GM21367 (cell line): ENCODE measurements around the gene MED28.
A peak's percentile ranks its signal among the peaks of the same experiment; 100 is the strongest.
"Not testable (repeated sequence)": the region's sequence is repeated elsewhere in the genome, so short reads cannot be mapped to it uniquely, and the experiment has no call there.

Source experiments
- ATAC-seq: cut with Tn5 transposase; IDR thresholded peaks from one replicate; pipeline ENCODE4 v1.9.1; 2021; ENCODE audit not compliant: unreplicated experiment

The MED28 gene, protein sequence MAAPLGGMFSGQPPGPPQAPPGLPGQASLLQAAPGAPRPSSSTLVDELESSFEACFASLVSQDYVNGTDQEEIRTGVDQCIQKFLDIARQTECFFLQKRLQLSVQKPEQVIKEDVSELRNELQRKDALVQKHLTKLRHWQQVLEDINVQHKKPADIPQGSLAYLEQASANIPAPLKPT

DNA sequence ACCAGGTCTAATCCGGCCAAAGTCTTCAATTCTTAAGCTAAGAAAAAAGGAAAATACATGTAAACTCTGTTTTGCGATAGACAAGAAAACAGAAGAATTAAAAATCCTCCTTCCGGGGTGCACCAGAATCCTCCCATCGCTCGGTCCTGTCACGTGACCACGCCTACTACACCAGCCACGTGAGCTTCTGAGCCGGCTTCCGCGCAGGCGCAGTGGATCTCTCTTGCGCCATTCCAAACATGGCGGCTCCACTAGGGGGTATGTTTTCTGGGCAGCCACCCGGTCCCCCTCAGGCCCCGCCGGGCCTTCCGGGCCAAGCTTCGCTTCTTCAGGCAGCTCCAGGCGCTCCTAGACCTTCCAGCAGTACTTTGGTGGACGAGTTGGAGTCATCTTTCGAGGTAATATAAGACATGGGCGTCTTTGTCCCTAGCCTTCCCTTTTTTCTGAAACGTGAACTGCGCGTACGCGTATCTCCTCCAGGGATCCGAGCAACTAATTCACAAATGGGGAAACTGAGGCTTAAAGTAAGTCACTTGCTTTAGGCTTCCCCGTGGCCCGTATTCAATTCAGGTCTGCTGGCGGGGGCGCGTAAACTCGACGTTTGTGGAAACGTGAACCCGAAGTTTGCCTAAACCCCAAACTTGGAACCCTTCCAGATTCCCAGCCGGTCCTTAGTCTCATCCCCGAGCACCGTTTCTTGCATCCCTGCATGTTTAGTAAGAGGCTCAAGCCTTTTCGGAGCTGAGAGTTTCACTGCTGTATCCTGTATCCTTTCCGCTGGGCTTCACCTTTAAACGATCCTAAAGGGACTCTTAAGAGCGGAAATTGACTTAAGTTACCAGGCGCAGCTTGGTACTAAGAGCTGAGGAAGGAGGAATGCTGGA, at the start of gene MED28:
MED28 (plus strand) TSS at position 226 of the 884 bp plus-strand sequence; CDS start at position 240, 14 bp downstream.
- ATAC-seq, result peak; percentile 95

DNA sequence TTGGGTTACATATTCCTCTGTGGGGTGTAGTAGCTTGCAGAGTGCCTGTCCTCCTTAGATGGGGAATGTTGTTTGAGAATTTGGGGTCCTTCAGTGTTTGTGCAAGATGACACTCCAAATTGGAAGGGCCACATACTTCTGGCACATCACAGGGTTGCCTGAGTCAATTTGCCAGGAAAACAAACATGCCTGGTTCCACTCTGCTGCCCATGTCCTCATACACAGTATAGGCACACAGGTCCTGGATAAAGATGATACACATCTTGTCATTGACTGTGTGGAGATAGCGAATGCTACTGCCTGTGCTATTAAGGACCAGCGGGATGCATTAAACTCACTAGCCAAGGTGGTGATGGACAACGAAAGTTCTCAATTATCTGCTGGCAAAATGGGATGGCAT, 48.6 kb upstream of the MED28 start:
- ATAC-seq, result no peak

DNA sequence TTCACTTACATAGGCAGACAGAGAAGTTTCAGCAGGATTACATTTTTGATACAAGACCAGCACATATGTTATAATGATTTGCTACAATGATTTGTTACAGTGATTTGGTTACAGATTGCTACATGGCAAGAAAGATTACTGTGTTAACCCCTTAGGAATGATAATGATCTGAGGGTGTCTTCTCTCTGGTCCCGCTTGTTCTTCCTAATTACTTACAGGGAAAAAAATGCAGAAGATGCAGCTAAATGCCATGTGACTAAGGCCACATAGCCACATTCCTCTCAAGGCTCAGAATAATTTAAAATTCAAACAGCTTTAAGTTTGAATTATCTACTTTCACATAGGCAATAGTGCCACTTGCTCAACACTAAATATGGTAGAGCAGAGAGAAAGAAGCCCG, 47.2 kb upstream of the MED28 start:
- no peak for ATAC-seq

DNA sequence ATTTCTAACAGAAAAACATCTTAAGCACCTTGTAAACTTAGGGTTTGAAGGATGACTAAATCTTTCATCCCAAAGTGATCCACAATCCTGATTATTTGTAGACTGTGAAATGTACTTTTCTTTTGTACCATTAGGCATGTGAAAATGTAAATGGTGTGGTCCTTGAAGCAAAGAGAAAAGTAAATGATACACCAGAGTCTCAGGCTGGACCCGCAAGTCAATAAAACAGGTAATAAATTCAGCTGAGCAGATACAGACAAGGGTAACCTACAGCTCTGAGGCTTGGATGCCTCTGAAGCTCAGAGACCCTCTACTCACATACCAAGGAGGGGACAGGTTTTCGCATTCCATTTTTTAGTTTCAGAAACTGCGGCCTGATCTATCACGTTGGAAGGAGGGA, 40.2 kb upstream of the MED28 start:
- no peak for ATAC-seq

DNA sequence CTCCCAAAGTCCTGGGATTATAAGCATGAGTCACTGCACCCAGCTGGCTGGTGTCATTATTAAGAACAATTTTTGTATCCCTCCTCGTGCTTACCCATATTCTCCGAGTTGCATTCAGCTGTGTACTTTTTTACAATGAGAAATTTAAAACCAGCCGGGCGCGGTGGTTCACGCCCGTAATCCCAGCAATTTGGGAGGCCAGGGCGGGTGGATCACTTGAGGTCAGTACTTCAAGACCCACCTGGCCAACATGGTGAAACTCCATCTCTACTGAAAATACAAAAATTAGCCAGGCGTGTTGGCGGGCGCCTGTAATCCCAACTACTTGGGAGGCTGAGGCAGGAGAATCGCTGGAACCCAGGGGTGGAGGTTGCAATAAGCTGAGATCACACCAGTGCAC, 39.3 kb upstream of the MED28 start:
- ATAC-seq, result not testable (repeated sequence)

DNA sequence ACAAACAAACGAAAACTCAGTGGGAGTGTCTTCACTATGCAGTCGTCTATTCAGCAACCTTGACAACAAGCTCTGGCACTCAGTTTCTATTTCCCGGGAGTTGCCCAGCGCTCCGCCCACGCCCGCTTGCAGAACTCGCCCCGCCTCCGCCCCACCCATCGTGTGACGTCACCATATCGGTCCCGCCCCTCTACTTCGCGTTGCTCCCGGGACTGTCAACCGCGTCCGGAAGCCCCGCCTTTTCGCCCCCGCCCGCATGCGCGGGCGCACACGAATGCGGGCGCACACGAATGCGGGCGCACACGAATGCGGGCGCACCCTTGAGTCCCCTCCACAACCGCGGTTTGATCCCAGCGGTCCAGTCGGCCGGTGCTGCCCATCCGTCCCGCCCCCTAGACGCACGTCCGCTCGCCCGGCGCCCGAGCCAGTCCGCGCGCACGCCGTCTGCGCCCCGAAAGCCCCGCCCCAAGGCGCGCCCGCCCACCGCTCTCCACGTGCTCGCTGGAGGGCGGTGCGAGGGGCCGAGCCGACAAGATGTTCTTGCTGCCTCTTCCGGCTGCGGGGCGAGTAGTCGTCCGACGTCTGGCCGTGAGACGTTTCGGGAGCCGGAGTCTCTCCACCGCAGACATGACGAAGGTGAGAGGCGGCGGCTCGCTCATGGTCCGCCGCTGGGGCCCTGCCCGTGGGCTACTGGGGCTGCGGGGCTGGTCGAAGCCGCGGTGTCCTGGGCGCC, 37.3 kb upstream of the MED28 start, which contains the start of gene LAP3:
LAP3 (plus strand) TSS at position 267 of the 733 bp plus-strand sequence; CDS start at position 535, 268 bp downstream.
- ATAC-seq, result peak; percentile 81

DNA sequence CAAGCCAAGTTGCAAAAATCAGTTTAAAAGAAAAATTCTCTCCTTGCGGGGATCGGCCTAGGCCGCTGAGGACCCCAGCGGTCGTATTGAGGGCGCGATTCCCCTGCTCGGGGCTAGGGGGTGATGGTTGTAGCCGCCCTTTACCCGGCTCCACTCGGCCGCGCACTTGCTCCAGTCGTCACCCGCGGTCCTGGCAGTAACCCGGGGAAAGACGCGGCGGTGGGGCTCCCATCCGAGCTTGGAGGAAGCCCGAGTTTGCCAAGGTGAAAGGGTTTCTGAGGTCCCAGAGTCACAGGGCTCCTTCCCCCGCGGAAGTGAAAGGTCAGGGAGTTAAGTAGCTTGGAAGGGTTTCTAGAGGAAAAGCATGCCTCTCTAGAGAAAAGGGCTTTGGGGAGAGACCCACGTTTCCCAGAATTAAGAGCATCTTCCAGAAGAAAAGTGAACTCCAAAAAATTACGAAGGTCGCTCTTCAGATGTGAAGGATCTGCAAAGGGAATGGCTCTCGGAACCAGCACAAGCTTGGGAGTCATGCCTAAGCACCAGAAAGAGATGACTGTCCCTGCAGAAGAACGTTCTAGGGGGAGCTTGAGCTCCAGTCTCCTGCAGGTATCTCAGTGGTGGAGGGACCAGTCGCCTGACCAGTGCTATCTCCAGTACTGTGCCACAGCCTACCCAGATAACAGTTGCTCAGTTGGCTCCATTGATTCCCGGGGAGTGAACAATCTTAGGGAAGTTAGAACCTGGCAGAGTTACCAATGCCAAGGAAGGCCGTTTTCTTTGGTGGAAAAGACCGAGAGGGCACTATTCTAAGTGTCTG, 36.6 kb upstream of the MED28 start:
- peak; percentile 11 for ATAC-seq

DNA sequence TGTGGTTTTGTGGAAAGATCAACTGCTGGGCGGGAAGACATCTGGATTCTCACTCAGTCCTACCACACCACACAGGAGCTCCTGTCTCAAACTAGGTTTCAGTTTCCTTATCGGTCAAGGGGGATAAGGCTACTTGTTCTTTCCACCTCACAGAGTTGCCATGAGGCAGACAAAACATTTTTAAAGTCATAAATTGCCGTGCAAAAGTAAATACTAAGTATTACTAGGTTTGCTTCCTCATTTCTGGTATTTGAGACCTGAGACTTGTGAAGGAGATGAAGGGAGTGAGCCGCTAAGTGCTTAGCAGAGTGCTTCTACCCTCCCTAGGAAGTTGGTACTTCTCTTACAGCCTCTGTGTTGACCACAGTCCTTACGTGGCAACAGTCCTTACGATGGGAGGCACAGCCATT, 36.0 kb upstream of the MED28 start:
- peak; percentile 33 for ATAC-seq

DNA sequence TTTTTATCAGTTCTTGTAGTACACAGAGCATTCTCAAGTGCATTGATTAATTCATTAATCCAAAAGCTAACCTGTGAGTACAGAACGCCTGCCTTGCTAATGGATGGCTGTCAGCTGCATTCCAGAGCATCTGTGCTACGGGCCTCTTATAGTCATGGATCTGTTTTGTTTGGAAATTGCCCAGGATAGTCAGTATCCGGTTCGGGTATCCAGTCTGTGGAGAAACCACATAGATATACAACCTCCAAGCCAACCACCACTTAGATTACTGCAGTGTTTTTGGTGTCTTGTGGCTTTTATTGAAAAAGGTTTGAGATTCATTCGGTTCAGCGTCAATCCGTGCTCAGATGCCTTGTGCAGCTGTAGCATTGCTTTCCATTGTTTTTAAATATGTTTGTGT, 33.5 kb upstream of the MED28 start:
- no peak for ATAC-seq

DNA sequence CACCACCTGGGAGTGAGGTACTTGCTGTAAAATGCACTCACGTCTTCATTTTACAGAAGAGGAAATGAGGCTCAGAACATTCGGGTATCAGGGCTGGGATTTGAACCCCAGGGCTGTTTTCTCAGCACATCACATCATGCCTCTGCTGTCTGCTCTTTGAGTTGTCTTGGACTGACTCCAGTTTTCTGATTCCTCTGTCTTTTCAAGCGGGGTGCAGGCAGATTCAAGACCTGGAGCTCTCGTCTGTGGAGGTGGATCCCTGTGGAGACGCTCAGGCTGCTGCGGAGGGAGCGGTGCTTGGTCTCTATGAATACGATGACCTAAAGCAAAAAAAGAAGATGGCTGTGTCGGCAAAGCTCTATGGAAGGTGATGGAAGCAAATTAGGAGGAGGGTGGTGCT, 31.2 kb upstream of the MED28 start:
- no peak for ATAC-seq

DNA sequence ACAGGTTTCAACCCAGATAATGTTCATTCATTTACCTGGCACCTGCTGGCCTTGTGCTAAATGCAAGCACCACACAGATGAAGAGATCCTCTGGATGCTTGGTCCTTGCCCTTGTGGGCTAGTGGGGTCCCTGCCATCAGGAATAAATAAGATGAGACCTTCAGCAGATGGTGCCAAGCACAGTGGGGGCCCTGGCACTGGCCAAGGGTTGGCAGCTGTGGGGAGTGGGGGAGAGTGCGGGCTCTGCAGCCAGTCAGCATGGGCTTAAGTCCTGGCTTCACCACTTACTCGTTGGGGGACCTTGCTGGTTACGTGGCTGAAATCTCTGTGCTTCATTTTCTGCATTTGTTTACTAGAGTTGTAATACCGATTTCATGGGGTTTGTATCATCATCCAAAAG, 30.5 kb upstream of the MED28 start:
- no peak for ATAC-seq

DNA sequence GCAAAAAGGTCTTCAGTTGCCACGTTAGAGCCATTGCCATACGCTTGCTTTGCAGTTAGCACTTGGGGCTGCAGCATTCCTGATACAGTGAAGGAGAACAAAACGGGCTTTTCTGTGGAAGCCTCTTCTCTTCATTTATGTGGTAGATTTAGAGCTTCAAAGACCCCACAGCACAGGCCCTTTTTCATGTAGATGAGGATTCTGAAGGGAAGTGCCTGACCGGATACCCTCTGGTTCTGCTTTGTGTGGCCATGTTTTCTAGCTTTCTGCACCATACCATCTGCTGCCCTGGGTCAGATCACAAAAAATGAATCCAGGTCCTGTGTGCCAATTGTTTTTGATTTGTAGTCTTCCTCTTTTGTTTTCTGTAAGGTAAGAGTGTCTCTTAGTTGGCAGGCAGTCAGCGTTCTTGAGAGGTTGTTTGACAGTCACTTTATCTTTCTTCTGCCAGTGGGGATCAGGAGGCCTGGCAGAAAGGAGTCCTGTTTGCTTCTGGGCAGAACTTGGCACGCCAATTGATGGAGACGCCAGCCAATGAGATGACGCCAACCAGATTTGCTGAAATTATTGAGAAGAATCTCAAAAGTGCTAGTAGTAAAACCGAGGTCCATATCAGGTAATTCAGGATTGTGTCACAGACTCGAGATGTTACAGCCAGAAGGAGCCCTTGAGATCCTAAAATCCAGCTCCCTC, 29.8 kb upstream of the MED28 start:
- ATAC-seq, result no peak

DNA sequence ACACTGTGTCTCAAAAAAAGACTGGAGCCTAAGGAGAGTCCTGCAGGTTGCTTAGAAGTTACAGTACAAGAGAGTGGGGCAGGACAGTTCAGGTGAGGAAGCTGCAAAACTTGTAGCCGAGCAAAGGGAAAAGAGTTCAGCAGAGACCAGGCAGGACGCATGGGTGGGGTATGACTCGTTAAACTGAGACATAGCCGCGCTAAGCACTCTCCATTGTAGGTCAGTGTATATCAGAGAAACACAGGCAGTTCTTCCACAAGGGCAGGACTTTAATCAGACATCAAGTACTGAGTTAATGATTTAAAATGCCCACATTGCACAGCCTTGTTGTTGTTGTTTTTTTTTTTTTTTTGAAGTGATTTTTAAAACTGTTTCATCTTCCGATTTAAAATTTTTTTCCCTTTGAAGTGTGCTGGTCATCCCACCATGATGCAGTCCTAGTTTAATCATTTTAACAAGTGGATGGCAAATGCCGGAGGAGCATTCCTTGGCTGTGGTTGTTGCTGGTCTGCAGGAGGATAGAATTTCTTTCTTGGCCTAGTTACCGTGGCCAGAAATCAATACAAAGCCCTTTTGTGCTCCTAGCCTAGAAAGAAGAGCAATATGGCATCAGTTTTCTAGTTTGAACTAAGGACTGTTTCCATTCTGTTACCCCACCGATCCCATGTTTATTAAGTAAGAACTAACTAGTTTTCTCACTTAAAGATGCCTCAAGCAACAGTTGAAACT, 27.2 kb upstream of the MED28 start:
- ATAC-seq, result no peak

DNA sequence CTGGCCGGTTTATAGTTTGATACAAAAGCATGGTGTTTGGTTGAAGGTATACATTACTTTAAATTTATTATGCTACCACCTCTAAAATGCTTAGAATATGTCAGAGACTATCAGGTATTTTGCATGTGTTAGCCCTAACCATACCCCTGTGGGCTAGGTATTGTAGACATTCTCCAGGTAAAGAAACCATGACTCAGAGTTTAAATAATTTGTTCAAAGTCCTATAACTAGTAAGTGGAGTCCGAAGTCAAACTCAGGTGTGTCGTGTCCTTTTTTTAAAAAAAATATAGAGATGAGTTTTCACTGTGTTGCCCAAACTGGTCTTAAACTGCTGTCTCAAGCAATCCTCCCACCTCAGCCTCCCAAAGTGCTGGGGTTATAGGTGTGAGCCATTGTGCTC, 25.1 kb upstream of the MED28 start:
- no peak for ATAC-seq

DNA sequence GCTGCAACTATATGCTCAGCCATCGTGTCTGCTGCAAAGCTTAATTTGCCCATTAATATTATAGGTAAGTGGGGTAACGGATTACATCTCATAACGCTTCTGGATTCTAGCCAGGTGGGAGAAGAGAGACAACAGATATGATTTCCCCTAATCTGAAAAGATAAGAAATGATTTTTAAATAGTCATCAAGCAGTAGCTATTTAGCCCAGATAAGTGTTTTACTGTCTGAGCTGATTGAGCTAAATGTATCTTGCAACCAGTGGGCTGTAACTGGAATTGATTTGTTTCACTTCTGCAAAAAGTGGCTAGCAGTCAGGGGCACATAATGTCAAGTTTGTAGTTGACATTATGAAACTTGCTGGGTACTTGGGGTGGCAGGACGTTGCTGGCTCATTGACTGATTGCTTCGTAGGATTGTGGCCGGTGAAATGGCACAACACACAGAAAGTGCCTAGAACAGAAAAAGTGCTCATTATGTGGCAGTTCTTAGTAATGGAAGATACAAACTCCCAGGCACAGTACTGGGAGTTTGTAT, 18.9 kb upstream of the MED28 start:
- ATAC-seq, result peak; percentile 85

DNA sequence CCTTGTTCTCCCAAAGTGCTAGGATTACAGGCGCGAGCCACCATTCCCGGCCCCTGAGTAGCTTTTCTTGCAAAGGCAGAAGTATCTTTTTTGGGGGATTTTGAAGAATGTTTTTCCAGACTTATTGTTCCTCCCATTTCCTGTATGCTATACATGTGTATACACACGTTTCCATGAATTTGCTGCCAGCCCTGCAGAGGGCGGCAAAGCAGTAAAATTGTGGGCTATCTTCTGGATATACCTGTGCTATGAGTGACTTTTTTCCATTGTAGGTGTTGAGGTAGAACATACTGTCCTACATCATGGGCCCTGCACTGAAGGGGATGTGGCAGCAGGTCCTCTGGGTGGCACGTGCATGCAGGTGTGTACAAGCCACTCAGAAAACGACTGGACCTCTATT, 16.9 kb upstream of the MED28 start:
- ATAC-seq, result no peak

DNA sequence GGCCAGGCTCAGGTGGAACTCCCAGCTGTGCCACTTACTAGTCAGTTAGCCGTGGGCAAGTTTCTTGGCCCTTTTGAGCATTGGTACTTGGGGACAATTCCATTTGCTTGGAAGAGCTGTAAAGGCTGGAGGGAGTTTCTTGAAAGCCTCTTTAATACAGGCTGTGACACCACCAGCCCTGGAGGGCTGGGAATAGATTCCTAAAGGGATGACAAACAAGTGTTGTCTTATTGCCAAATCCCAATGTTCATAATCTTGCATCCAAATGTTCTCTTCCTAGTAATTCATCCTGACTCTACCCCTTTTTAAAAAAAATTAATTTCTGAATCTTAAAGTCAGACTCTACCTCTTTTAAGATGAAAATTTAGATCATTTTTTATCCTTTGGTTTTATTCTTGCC, 14.6 kb upstream of the MED28 start:
- no peak for ATAC-seq

DNA sequence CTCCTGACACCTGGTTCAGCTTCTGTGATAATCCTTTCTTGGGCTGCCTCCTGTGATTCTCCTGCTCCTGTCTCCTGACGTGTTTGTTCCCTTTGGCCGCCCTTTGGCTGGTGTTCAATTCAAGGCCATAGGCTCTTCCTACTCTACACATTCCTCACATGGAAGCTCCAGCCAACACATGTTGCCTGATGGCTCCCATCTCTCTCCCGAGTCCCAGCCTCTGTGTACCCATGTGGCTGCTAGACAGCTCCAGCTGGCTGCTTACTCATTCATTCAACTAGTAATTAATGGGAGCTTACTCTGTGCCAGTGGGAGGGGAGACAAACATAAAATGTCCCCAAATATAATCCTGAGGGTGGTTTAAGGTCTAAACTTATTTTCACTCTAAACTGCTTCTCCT, 9.2 kb upstream of the MED28 start:
- no peak for ATAC-seq

DNA sequence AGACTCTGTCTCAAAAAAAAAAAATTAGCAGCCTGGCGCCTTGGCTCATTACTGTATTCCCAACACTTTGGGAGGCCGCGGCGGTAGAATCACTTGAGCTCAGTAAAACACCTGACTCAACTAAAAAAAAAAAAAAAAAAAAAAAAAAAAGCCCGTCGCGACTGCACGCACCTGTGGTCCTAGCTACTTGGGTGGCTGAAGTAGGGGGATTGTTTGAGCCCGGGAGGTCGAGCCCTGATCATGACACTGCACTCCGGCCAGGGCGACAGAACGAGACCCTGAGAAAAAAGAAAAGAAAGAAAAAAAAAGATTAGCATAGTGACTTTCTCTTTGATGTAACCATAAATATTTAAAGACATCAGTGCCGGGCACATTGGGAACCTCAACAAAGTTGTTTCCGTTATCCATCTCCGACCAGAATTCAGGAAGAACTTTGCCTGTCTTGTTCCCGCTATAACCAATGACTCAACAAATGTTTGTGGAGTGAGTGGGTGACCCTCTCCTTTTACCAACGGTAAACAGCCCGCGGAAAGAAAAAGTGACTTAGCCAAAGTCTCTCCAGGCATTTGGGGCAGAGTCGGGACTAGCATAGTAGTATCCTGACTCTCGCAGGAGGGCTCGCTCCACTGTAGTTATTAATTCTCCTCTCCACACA, 553 bp upstream of the MED28 start:
- ATAC-seq, result peak; percentile 30
